Natural killer cell (primary cell): ENCODE results near the gene ENTR1. TPM values are rescaled to one million over a fixed set of nuclear protein-coding genes. Genes with fewer than 3 reads are reported as not detected.

Source experiments
- ATAC-seq, 3 donors: fragments of 150-1000 bp in 2 of 3; fragments of 200-7000 bp in 1 of 3; cut with Tn5 transposase; 1 replicate in 1 of 3; 2 replicates in 2 of 3; pipeline ENCODE4 v1.10.0; 2021; ENCODE audit warnings: mild to moderate bottlenecking in 2 of 3, moderate library complexity in 2 of 3
- DNase-seq, 2 donors: peaks; one replicate each; pipeline versions ENCODE4 v3.0.0 to v3.0.0-alpha.2; 2013 to 2021; ENCODE audit warnings: mixed read lengths in 1 of 2
- H3K27ac ChIP-seq: one replicate; pipeline ENCODE4 v1.5.1; 2013; ENCODE audit warnings: mild to moderate bottlenecking, low read length
- H3K27me3 ChIP-seq: one replicate; pipeline ENCODE4 v1.6.1; 2013; ENCODE audit warnings: low read length; ENCODE audit not compliant: control insufficient read depth, insufficient read depth
- H3K36me3 ChIP-seq: one replicate; pipeline ENCODE4 v1.6.1; 2013; ENCODE audit warnings: low read length; ENCODE audit not compliant: control insufficient read depth, insufficient read depth
- H3K4me1 ChIP-seq: one replicate; pipeline ENCODE4 v1.6.1; 2013; ENCODE audit warnings: low read length; ENCODE audit not compliant: control insufficient read depth, insufficient read depth
- H3K4me3 ChIP-seq: one replicate; pipeline ENCODE4 v1.5.1; 2013; ENCODE audit warnings: low read length
- H3K9me3 ChIP-seq: one replicate; pipeline ENCODE4 v1.6.1; 2013; ENCODE audit warnings: low read length; ENCODE audit not compliant: control insufficient read depth, insufficient read depth
- H3K27ac Mint-ChIP-seq, 2 donors: one replicate each; pipeline ENCODE4 v1.8.0; 2022; ENCODE audit warnings: mild to moderate bottlenecking in 2 of 2, mixed read lengths in 2 of 2, moderate library complexity in 1 of 2
- H3K27me3 Mint-ChIP-seq, 2 donors: one replicate each; pipeline ENCODE4 v1.8.0; 2022; ENCODE audit warnings: low read depth in 2 of 2, mixed read lengths in 2 of 2
- H3K36me3 Mint-ChIP-seq: one replicate; pipeline ENCODE4 v1.8.0; 2022; ENCODE audit warnings: mixed read lengths
- H3K4me1 Mint-ChIP-seq, 2 donors: one replicate each; pipeline ENCODE4 v1.8.0; 2022; ENCODE audit warnings: mixed read lengths in 2 of 2
- H3K4me3 Mint-ChIP-seq: one replicate; pipeline ENCODE4 v1.8.0; 2022; ENCODE audit warnings: mild to moderate bottlenecking, moderate library complexity, mixed read lengths
- H3K9me3 Mint-ChIP-seq, 2 donors: one replicate each; pipeline ENCODE4 v1.8.0; 2022; ENCODE audit warnings: mixed read lengths in 2 of 2
- WGBS: methylation state at CpG from one replicate; pipeline ENCODE4 v1.1.7; 2013; ENCODE audit warnings: missing lambda C conversion rate; ENCODE audit not compliant: insufficient coverage; 5-methylcytosine and 5-hydroxymethylcytosine counted together
- intact Hi-C: fragments of 100-400 bp; cut with micrococcal nuclease; formaldehyde crosslinking; loops from one replicate; pipeline ENCODE4 v1.14.2; 2022
- total RNA-seq, 4 donors: library from RNA; stranded (reverse); fragments of 120-200 nt in 1 of 4; gene quantifications; one replicate each; pipeline versions ENCODE4 v1.2.3 to v1.2.4, GENCODE V29; 2013 to 2022
- TF ChIP-seq, protein P1 (sequence below): fragments of 200-600 bp; IDR thresholded peaks from one replicate; pipeline ENCODE4 v1.8.0; 2022; ENCODE audit warnings: antibody characterized with exemption

Gene ENTR1
- total RNA-seq, 3 donors from 2014 or later (not counting 1 experiment from before 2014, with no cell fraction given), result 38.7 to 62.3 (median 41.6) TPM

DNA sequence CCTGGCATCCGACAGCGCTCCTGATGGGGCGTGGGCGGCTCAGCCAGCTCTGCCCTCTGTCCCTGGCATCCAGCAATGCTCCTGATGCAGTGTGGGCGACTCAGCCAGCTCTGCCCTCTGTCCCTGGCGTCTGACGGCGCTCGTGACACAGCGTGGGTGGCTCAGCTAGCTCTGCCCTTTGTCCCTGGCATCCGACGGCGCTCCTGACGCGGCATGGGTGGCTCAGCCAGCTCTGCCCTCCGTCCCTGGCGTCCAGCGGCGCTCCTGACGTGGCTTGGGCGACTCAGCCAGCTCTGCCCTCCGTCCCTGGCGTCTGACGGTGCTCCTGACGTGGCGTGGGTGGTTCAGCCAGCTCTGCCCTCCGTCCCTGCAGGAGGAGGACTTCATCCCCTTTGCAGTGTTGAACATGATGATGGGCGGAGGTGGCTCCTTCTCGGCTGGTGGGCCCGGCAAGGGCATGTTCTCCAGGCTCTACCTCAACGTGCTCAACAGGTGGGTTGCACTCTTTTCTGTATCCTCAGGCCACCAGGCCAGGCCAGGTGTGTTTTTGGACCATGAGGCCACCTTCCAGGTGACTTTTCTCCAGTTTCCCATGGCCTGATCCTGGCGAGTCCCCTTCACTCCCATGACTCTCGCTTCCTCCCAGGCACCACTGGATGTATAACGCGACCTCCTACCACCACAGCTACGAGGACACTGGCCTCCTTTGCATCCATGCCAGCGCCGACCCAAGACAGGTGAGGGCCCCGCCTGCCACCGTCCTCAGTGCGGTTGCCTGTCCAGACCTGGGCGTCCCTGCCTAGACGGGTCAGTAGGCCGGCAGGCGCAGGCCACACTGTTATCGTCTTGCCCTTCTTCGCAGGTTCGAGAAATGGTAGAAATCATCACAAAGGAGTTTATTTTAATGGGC is 8.0 kb upstream of the ENTR1 start:
- Histone ChIP-seq H3K4me3 (no peak overlapping the region), H3K36me3 (peaks cover 80% of the 10 kb centered on the region), H3K4me1 (no peaks in the 10 kb centered on the region), H3K9me3 (no peaks in the 10 kb centered on the region), H3K27me3 (no peaks in the 10 kb centered on the region), H3K27ac (no peak overlapping the region)
- ATAC-seq, result no peak
- H3K9me3 Mint-ChIP-seq, result no peaks in the 10 kb centered on the region
- H3K4me3 Mint-ChIP-seq, result no peak overlapping the region
- H3K36me3 Mint-ChIP-seq, result no peaks in the 10 kb centered on the region
- H3K27ac Mint-ChIP-seq, result no peak overlapping the region
- 96% methylated on average over 48 of the region's 48 CpGs for WGBS
- no peaks in the 10 kb centered on the region for H3K27me3 Mint-ChIP-seq
- peaks cover 0 to 5% of the 10 kb centered on the region in 2 donors for H3K4me1 Mint-ChIP-seq
- intact Hi-C loops, result no loop called here
- DNase-seq, result no peak
- TF ChIP-seq, protein P1, sequence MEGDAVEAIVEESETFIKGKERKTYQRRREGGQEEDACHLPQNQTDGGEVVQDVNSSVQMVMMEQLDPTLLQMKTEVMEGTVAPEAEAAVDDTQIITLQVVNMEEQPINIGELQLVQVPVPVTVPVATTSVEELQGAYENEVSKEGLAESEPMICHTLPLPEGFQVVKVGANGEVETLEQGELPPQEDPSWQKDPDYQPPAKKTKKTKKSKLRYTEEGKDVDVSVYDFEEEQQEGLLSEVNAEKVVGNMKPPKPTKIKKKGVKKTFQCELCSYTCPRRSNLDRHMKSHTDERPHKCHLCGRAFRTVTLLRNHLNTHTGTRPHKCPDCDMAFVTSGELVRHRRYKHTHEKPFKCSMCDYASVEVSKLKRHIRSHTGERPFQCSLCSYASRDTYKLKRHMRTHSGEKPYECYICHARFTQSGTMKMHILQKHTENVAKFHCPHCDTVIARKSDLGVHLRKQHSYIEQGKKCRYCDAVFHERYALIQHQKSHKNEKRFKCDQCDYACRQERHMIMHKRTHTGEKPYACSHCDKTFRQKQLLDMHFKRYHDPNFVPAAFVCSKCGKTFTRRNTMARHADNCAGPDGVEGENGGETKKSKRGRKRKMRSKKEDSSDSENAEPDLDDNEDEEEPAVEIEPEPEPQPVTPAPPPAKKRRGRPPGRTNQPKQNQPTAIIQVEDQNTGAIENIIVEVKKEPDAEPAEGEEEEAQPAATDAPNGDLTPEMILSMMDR, result no peak

DNA sequence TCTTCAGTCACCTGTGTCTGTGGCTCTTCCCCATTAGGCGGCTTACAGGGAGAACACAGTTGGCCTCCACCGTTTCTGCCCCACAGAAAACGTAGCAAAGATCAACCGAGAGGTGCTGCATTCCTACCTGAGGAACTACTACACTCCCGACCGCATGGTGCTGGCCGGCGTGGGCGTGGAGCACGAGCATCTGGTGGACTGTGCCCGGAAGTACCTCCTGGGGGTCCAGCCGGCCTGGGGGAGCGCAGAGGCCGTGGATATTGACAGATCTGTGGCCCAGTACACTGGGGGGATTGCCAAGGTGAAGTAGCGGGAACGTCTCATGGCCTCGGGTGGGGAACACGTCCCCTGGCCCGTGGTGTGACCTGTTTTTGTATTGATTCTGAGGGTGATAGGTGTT is 6.5 kb upstream of the ENTR1 start:
- DNase-seq (no peak), ATAC-seq (no peak)
- intact Hi-C loops, result no loop called here
- peaks cover 0 to 5% of the 10 kb centered on the region in 2 donors for H3K4me1 Mint-ChIP-seq
- no peak overlapping the region for H3K27ac Mint-ChIP-seq
- Histone ChIP-seq H3K4me1 (no peaks in the 10 kb centered on the region), H3K36me3 (peaks cover 72% of the 10 kb centered on the region), H3K4me3 (no peak overlapping the region), H3K27me3 (no peaks in the 10 kb centered on the region), H3K27ac (no peak overlapping the region), H3K9me3 (no peaks in the 10 kb centered on the region)
- H3K36me3 Mint-ChIP-seq, result no peaks in the 10 kb centered on the region
- TF ChIP-seq, protein P1, result no peak
- H3K27me3 Mint-ChIP-seq, result no peaks in the 10 kb centered on the region
- no peak overlapping the region for H3K4me3 Mint-ChIP-seq
- no peaks in the 10 kb centered on the region for H3K9me3 Mint-ChIP-seq
- 95% methylated on average over 19 of the region's 19 CpGs for WGBS

DNA sequence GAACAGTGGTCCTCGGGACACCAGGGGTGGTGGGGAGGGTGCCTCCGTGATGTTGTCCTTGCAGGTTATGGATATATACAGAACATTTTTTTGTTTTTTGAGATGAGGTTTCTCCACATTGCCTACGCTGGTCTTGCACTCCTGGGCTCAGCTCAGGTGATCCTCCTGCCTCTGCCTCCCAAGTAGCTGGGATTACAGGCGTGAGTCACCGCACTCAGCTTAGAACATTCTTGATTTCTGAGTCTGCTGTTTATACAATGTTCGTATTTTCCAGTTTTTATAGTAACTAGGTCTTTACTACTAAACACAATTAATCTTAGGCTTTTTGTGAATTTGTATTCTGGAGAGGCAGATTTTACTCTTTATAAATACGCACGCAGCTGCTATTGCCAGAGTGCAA is 6.0 kb upstream of the ENTR1 start:
- Histone ChIP-seq H3K9me3 (no peaks in the 10 kb centered on the region), H3K36me3 (peaks cover 68% of the 10 kb centered on the region), H3K27ac (no peak overlapping the region), H3K4me1 (peaks cover 4% of the 10 kb centered on the region), H3K27me3 (no peaks in the 10 kb centered on the region), H3K4me3 (no peak overlapping the region)
- peaks cover 3 to 10% of the 10 kb centered on the region in 2 donors for H3K4me1 Mint-ChIP-seq
- DNase-seq, result no peak
- no peak overlapping the region for H3K27ac Mint-ChIP-seq
- no peaks in the 10 kb centered on the region for H3K9me3 Mint-ChIP-seq
- intact Hi-C loops, result no loop called here
- no peak overlapping the region for H3K4me3 Mint-ChIP-seq
- H3K36me3 Mint-ChIP-seq, result no peaks in the 10 kb centered on the region
- H3K27me3 Mint-ChIP-seq, result no peaks in the 10 kb centered on the region
- WGBS, result 98% methylated on average over 7 of the region's 8 CpGs
- no peak for ATAC-seq
- TF ChIP-seq, protein P1, result no peak
